Ectodermal cell (in vitro differentiated cells): ENCODE results near the gene INTS15.
"Not testable (repeated sequence)": the region's sequence is repeated elsewhere in the genome, so short reads cannot be mapped to it uniquely, and the experiment has no call there.

Experiments
- H3K27ac ChIP-seq: 2 replicates; pipeline ENCODE4 v1.7.0; 2013; ENCODE audit warnings: mild to moderate bottlenecking, low read depth, low read length; ENCODE audit not compliant: insufficient read depth, poor library complexity, severe bottlenecking
- H3K27me3 ChIP-seq: 2 replicates; pipeline ENCODE4 v1.7.0; 2013; ENCODE audit warnings: mild to moderate bottlenecking, low read length; ENCODE audit not compliant: insufficient read depth, control insufficient read depth, poor library complexity, severe bottlenecking
- H3K36me3 ChIP-seq: one replicate; pipeline ENCODE4 v1.7.0; 2013; ENCODE audit warnings: low read length; ENCODE audit not compliant: control insufficient read depth, insufficient read depth
- H3K4me1 ChIP-seq: one replicate; pipeline ENCODE4 v1.7.0; 2013; ENCODE audit warnings: low read length; ENCODE audit not compliant: control insufficient read depth, insufficient read depth
- H3K4me3 ChIP-seq: 2 replicates; pipeline ENCODE4 v1.7.0; 2013; ENCODE audit warnings: low read depth, low read length, control low read depth; ENCODE audit not compliant: insufficient read depth
- H3K9me3 ChIP-seq: 2 replicates; pipeline ENCODE4 v1.7.0; 2013; ENCODE audit warnings: mild to moderate bottlenecking, low read length, moderate library complexity; ENCODE audit not compliant: control insufficient read depth
- WGBS, 2 experiments: methylation state at CpG; one replicate each; pipeline ENCODE4 v1.1.7; 2013; ENCODE audit warnings: missing lambda C conversion rate in 2 of 2; 5-methylcytosine and 5-hydroxymethylcytosine counted together

INTS15 gene

GRCh38 chr7:6631605-6632004 lies 41.8 kb downstream of the INTS15 start:
- WGBS, 2 experiments: 80 to 83% methylated on average over 7 of the region's 7 CpGs
- Histone ChIP-seq H3K27ac (no peak overlapping the region), H3K4me1 (no peaks in the 10 kb centered on the region), H3K4me3 (no peak overlapping the region), H3K27me3 (no peaks in the 10 kb centered on the region), H3K9me3 (no peaks in the 10 kb centered on the region), H3K36me3 (no peaks in the 10 kb centered on the region)

- WGBS, 2 experiments: 90 to 91% methylated on average over 8 of the region's 8 CpGs
- H3K36me3 ChIP-seq: no peaks in the 10 kb centered on the region
Measured at GRCh38 chr7:6634021-6634420, 44.2 kb downstream of the INTS15 start.

DNA sequence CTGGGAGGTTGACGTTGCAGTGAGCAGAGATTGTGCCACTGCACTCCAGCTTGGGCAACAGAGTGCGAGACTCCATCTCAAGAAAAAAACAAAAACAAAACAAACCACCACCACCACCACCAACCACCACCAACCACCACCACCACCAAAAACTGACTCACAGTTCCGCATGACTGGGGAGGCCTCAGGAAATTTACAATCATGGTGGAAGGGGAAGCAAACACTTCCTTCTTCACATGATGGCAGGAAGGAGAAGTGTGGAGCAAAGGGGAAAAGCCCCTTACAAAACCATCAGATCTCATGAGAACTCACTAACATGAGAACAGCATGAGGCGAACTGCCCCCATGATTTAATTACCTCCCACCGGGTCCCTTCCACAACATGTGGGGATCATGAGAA lies 45.1 kb downstream of the INTS15 start:
- H3K27me3 ChIP-seq, H3K9me3 ChIP-seq, H3K4me3 ChIP-seq, H3K27ac ChIP-seq, H3K36me3 ChIP-seq, H3K4me1 ChIP-seq: not testable (repeated sequence)
- 89 to 94% methylated on average over 5 of the region's 5 CpGs for WGBS, 2 experiments

More at GRCh38 chr7:6634021-6634420, 44.2 kb downstream of the INTS15 start:
- Histone ChIP-seq H3K4me3 (no peak overlapping the region), H3K27me3 (no peaks in the 10 kb centered on the region), H3K4me1 (peaks cover 5% of the 10 kb centered on the region), H3K27ac (no peak overlapping the region), H3K9me3 (no peaks in the 10 kb centered on the region)

- Histone ChIP-seq H3K4me1 (peaks cover 5% of the 10 kb centered on the region), H3K4me3 (peak within 1 kb of the TSS; percentile 74), H3K27ac (no peak within 1 kb of the TSS), H3K36me3 (peaks cover 4% of the 10 kb centered on the region), H3K9me3 (no peaks in the 10 kb centered on the region), H3K27me3 (no peaks in the 10 kb centered on the region)
- 4% methylated on average over 104 of the region's 104 CpGs for whole genome bisulfite sequencing, 2 experiments
Measured at GRCh38 chr7:6636741-6637543, 47.1 kb downstream of the INTS15 start, which contains the start of gene ZNF316. Gene ZNF316 (plus strand): TSS chr7:6637318. CDS start chr7:6642410, 5,092 bp downstream.

DNA sequence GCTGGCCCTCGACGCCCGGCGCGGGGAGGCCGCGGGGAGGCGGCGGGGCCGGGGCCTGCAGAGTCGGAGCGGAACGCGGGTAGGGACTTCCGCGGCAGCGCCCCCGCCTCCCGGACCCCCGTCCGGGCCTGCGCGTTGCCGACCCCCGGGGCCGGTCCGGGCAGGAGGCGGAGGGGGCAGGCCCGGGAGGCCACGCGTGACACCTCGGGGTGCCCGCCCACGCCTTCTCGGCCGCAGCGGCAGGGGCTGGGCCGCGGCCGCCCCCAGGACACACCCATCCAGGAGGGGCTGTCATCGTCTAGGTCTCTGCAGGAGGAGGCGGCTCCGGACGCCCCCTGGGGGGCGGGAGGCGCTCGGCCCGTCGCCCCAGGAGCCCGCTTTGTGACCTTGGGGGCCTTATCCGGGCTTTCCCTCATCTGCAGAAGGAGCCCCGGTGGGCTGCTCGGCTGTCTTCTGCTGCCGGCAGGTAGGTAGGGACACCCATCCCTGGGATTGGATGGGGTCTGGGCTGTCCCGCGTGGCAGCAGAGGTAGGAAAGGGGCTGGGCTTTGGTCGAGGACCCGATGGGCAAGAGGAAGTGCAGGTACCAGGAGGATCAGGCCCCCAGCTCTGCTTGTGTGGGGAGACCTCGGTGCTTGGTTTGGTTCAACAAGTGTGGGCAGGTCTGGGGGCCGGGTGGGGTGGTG lies 47.9 kb downstream of the INTS15 start:
- H3K4me3 ChIP-seq: peak overlapping the region; percentile 74
- no peaks in the 10 kb centered on the region for H3K27me3 ChIP-seq
- 4 to 5% methylated on average over 60 of the region's 60 CpGs for WGBS, 2 experiments
- H3K27ac ChIP-seq: no peak overlapping the region
- H3K9me3 ChIP-seq: no peaks in the 10 kb centered on the region
- H3K4me1 ChIP-seq: peaks cover 5% of the 10 kb centered on the region
- peaks cover 10% of the 10 kb centered on the region for H3K36me3 ChIP-seq

GRCh38 chr7:6639032-6639431 lies 49.2 kb downstream of the INTS15 start:
- Histone ChIP-seq H3K27me3 (no peaks in the 10 kb centered on the region), H3K4me3 (no peak overlapping the region), H3K27ac (no peak overlapping the region), H3K36me3 (peaks cover 22% of the 10 kb centered on the region), H3K9me3 (no peaks in the 10 kb centered on the region), H3K4me1 (peaks cover 5% of the 10 kb centered on the region)
- WGBS, 2 experiments: 92 to 95% methylated on average over 4 of the region's 4 CpGs

- WGBS, 2 experiments: 96% methylated on average over 11 of the region's 11 CpGs
- Histone ChIP-seq H3K27ac (no peak overlapping the region), H3K36me3 (peaks cover 25% of the 10 kb centered on the region), H3K4me1 (peaks cover 5% of the 10 kb centered on the region), H3K27me3 (no peaks in the 10 kb centered on the region), H3K9me3 (no peaks in the 10 kb centered on the region), H3K4me3 (no peak overlapping the region)
Measured at GRCh38 chr7:6639627-6640026, 49.8 kb downstream of the INTS15 start.

DNA sequence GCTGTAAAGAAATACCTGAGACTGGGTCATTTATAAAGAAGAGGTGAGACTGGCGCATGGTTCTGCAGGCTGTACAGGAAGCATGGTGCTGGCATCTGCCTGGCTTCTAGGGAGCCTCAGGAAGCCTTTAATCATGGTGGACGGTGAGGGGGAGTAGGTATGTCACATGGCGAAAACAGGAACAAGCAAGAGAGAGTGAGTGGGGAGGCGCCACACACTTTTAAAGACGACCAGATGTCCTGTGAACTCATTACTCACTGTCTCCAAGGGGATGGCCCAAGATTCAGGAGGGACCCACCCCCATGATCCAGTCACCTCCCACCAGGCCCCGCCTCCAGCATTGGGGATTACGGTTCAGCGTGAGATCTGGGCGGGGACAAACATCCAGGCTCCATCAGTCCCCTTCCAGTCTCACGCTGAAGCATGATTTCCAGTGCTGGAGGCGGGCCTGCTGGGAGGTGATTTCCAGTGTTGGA lies 50.5 kb downstream of the INTS15 start:
- WGBS, 2 experiments: 67 to 68% methylated on average over 11 of the region's 11 CpGs
- H3K36me3 ChIP-seq: peaks cover 25% of the 10 kb centered on the region
- H3K27me3 ChIP-seq: no peaks in the 10 kb centered on the region
- H3K4me1 ChIP-seq: peaks cover 5% of the 10 kb centered on the region
- H3K9me3 ChIP-seq: no peaks in the 10 kb centered on the region
- H3K4me3 ChIP-seq: no peak overlapping the region
- H3K27ac ChIP-seq: no peak overlapping the region

DNA sequence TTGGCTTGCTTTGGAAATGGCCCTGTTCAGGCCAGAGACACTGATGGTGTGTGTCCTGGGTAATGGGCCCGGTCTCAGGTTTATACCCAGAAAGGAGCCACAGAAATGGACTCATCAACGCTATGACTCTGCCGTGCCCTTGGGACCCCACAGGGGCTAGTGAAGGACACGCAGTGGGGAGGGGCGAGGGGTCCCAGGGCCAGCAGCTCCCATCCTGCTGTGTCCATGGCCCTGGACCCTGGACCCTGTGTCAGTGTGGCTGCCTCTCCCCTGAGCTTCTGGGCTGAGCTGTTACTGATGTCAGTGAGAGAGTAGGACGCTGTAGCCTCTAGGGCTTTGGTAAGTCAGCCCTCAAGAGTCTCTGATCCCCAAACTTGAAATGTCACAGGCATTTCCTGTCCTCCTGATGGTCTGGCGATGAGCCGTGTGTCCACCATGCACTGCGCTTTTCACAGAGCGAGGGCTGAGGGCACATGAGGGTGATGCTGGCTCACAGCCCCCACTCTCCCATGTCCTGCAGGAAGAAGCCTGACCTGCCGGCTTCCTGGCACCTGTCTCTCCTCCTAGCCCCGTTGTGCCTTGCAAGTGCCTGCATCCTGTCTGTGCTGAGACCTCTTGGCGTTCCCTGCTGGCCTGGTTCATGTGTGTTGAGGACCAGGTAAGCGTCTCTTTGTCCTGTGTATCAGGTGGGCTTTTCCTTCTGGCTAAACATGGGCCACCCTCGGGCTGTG lies 51.6 kb downstream of the INTS15 start:
- Histone ChIP-seq H3K36me3 (peaks cover 29% of the 10 kb centered on the region), H3K27ac (no peak overlapping the region), H3K4me1 (peaks cover 5% of the 10 kb centered on the region), H3K9me3 (no peaks in the 10 kb centered on the region), H3K27me3 (no peaks in the 10 kb centered on the region), H3K4me3 (no peak overlapping the region)
- 95% methylated on average over 15 of the region's 15 CpGs for WGBS, 2 experiments
